Skeletal muscle tissue (tissue), 4 donors: ENCODE results near the gene RALGPS1. TPM values are rescaled to one million over a fixed set of nuclear protein-coding genes. Genes with fewer than 3 reads are reported as not detected.
"Not testable (repeated sequence)": the region's sequence is repeated elsewhere in the genome, so short reads cannot be mapped to it uniquely, and the experiment has no call there.

Source experiments
- H3K27ac ChIP-seq: one replicate; pipeline ENCODE4 v1.7.0; 2013; ENCODE audit warnings: mild to moderate bottlenecking, low read depth, low read length, inconsistent platforms
- H3K27me3 ChIP-seq, 3 donors: one replicate each; pipeline ENCODE4 v1.7.0; 2013; ENCODE audit warnings: low read length in 3 of 3; ENCODE audit not compliant: control insufficient read depth in 3 of 3, insufficient read depth in 3 of 3
- H3K36me3 ChIP-seq, 3 donors: one replicate each; pipeline ENCODE4 v1.7.0; 2013; ENCODE audit warnings: low read length in 3 of 3; ENCODE audit not compliant: control insufficient read depth in 3 of 3, insufficient read depth in 3 of 3
- H3K4me1 ChIP-seq, 3 donors: one replicate each; pipeline ENCODE4 v1.7.0; 2013; ENCODE audit warnings: low read length in 3 of 3, mild to moderate bottlenecking in 3 of 3; ENCODE audit not compliant: control insufficient read depth in 3 of 3, insufficient read depth in 3 of 3
- H3K4me3 ChIP-seq, 3 donors: one replicate each; pipeline ENCODE4 v1.7.0; 2013; ENCODE audit warnings: low read length in 3 of 3
- H3K9ac ChIP-seq, 3 donors: one replicate each; pipeline ENCODE4 v1.7.0; 2013; ENCODE audit warnings: low read length in 3 of 3, mild to moderate bottlenecking in 3 of 3, moderate library complexity in 2 of 3, low read depth in 1 of 3
- H3K9me3 ChIP-seq, 3 donors: one replicate each; pipeline ENCODE4 v1.7.0; 2013; ENCODE audit warnings: low read length in 3 of 3; ENCODE audit not compliant: control insufficient read depth in 3 of 3
- total RNA-seq: library from RNA; depleted of rRNA; stranded (reverse); fragments of >200 nt; gene quantifications from one replicate; pipeline ENCODE4 v1.2.3, GENCODE V29; 2014
- donor health status: Osteomylitis.

Gene RALGPS1
- total RNA-seq, 1 donor from 2014 or later, result 9.4 TPM

- H3K9me3 ChIP-seq, result no peaks in the 10 kb centered on the region
- no peak overlapping the region for H3K27ac ChIP-seq
- H3K4me1 ChIP-seq, result peaks cover 0 to 5% (median 2%) of the 10 kb centered on the region in 3 donors
- no peak overlapping the region for H3K4me3 ChIP-seq
- no peak overlapping the region for H3K9ac ChIP-seq
- peaks cover 0 to 4% (median 0%) of the 10 kb centered on the region in 3 donors for H3K36me3 ChIP-seq
- no peaks in the 10 kb centered on the region for H3K27me3 ChIP-seq
Measured at GRCh38 chr9:127170103-127170502, 255.5 kb downstream of the RALGPS1 start.

DNA sequence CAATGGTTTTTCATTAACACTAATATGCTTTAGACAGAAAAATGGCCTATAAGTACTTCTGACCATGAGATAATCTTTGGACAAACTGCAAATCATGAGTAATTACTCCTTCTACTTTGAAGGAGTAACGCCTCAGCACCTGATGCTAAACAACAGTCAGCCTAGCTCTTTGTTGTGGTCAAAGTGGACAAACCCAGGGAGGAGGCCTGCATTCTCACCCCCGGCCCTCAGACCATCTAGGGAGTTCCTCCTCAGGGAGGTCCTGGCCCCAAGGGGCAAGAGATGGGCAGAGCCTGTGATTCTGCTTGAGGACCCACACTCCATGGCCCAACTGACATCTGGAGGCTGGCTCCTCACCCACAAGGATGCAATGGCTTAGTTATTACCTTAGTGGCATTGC lies 256.1 kb downstream of the RALGPS1 start:
- Histone ChIP-seq H3K27me3 (no peaks in the 10 kb centered on the region), H3K27ac (no peak overlapping the region), H3K4me3 (no peak overlapping the region)

DNA sequence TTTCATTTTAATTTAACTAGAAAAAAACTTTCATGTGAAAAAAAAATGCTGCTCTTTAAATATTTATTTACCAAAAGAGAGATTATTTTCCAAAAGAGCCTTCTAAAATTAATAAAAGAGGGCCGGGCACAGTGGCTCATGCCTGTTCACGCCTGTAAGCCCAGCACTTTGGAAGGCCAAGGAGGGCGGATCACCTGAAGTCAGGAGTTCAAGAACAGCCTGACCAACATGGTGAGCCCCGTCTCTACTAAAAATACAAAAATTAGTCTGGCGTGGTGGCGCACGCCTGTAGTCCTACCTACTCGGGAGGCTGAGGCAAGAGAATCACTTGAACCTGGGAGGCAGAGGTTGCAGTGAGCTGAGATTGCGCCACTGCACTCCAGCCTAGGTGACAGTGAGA lies 256.8 kb downstream of the RALGPS1 start:
- H3K27me3 ChIP-seq, H3K27ac ChIP-seq, H3K4me3 ChIP-seq, H3K9ac ChIP-seq, H3K9me3 ChIP-seq, H3K36me3 ChIP-seq: not testable (repeated sequence)
- peaks cover 0 to 13% (median 6%) of the 10 kb centered on the region in 3 donors for H3K4me1 ChIP-seq

More for the DNA sequence above, 256.1 kb downstream of the RALGPS1 start:
- Histone ChIP-seq H3K36me3 (peaks cover 0 to 4% (median 0%) of the 10 kb centered on the region in 3 donors), H3K4me1 (peaks cover 0 to 6% (median 3%) of the 10 kb centered on the region in 3 donors), H3K9ac (no peak overlapping the region), H3K9me3 (no peaks in the 10 kb centered on the region)

DNA sequence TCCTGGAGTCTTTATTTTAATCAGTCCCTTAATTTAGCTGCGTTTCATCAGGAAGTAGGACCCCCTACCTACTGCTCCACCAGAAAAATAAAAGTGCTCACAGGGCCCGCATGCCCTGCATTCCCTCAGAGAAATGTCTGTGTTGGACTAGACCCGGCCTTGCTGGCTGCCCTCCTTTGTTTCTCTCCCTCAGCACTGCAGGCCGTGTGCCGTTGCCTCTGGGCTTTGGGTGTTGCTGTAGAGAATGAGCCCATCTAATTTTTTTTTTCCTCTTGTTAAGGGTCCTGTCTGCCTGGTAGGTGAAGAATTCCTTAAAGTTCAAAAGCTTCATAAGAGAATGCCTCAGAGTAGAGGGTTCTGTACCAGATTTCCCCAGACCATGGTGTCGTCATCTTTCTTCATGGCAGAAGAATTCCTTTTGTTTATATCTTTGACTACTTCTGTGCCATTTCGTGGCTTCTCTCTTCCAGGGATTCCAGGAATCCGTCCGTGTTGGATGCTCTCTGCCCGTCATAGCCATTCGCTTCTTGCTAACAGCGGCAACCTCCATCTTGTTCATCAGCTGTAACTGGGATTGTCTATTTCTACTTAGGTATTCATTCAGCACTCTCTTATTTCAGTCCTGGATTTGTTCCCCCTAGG lies 257.6 kb downstream of the RALGPS1 start:
- H3K27ac ChIP-seq, result no peak overlapping the region

DNA sequence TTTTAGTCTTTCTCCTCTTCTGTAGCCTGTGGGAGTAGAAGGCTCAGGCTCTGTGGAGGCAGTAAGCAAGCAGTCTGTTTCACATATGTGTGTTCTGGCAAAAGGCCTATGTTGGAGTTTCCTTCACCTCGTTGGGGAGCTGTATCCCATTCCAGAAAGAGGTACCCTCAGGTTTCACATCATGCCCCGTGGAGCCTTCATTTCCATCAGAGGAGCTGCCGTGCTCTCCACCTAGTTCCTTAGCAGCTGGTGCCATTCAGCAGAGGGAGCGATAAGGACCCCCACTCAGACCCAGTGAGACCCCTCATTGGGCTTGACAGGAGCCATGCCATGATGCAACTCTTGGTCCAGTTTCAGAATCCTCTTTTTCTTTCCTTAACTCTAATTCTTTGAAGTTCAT lies 258.5 kb downstream of the RALGPS1 start:
- no peaks in the 10 kb centered on the region for H3K27me3 ChIP-seq
- no peak overlapping the region for H3K27ac ChIP-seq
- peaks cover 0 to 13% (median 5%) of the 10 kb centered on the region in 3 donors for H3K4me1 ChIP-seq
- no peak overlapping the region for H3K9ac ChIP-seq
- H3K36me3 ChIP-seq, result peaks cover 0 to 4% (median 0%) of the 10 kb centered on the region in 3 donors
- no peaks in the 10 kb centered on the region for H3K9me3 ChIP-seq
- no peak overlapping the region for H3K4me3 ChIP-seq

More for the DNA sequence above, 257.6 kb downstream of the RALGPS1 start:
- no peak overlapping the region for H3K4me3 ChIP-seq
- no peaks in the 10 kb centered on the region for H3K9me3 ChIP-seq
- H3K27me3 ChIP-seq, result no peaks in the 10 kb centered on the region
- no peak overlapping the region for H3K9ac ChIP-seq
- H3K4me1 ChIP-seq, result peaks cover 0 to 13% (median 5%) of the 10 kb centered on the region in 3 donors
- peaks cover 0 to 4% (median 0%) of the 10 kb centered on the region in 3 donors for H3K36me3 ChIP-seq

DNA sequence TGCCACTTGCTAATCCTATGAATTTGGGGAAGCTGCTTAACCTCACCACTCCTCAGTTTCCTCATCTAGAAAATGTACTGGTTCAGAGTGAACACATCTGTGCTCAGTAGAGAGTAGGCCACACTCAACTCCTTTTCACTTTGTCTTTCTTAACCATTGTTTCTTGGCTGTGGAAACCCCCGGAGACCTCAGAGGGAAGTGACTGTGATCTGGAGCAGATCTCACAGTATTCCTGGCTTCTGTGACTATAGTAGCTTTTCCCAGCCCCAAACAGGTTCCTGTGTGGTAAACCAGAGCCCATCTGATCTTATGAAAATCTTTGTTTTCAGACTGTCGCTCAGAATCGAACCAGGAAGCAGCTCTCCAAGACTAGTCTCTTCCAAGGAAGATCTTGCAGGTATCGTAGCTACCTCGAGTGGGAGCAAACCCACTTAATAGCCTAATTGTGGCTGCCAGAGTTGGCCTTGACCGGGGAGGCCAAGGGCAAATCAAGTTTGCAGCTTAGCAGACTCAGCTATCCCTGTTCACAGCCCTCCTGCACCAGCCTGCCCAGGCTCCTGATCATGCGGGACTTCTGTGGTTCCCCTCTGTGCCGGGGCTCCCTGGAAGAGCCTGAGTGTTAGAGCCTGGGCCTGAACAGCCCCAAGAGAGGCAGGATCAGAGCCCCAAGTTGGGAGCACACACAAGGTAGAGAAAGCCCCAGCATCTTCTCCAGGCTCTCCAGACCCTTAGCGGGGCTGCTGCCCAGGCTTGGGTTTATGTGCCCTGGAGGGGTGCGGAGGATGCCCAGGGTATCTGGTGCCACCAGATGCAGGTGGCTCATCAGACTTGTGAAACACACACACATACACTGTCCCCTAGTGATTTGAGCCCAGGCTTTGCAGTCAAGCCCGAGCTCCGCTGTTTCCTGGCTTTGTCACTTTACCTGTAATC lies 260.1 kb downstream of the RALGPS1 start:
- no peaks in the 10 kb centered on the region for H3K9me3 ChIP-seq
- no peaks in the 10 kb centered on the region for H3K27me3 ChIP-seq
- H3K36me3 ChIP-seq, result no peaks in the 10 kb centered on the region
- peaks cover 7 to 13% (median 9%) of the 10 kb centered on the region in 3 donors for H3K4me1 ChIP-seq
- no peak overlapping the region for H3K9ac ChIP-seq
- H3K27ac ChIP-seq, result peak overlapping the region; percentile 62
- H3K4me3 ChIP-seq, result no peak overlapping the region

- peak overlapping the region; percentile 62 for H3K27ac ChIP-seq
- H3K36me3 ChIP-seq, result no peaks in the 10 kb centered on the region
- H3K27me3 ChIP-seq, result no peaks in the 10 kb centered on the region
- no peaks in the 10 kb centered on the region for H3K9me3 ChIP-seq
- H3K4me3 ChIP-seq, result no peak overlapping the region
- H3K9ac ChIP-seq, result no peak overlapping the region
- H3K4me1 ChIP-seq, result peaks cover 9 to 13% (median 9%) of the 10 kb centered on the region in 3 donors
Measured at GRCh38 chr9:127175319-127175715, 260.7 kb downstream of the RALGPS1 start.

- Histone ChIP-seq H3K4me3 (no peak overlapping the region), H3K9ac (no peak overlapping the region), H3K27ac (no peak overlapping the region), H3K36me3 (no peaks in the 10 kb centered on the region), H3K4me1 (peaks cover 9 to 13% (median 10%) of the 10 kb centered on the region in 3 donors), H3K27me3 (no peaks in the 10 kb centered on the region), H3K9me3 (no peaks in the 10 kb centered on the region)
Measured at GRCh38 chr9:127175764-127176163, 261.2 kb downstream of the RALGPS1 start.

DNA sequence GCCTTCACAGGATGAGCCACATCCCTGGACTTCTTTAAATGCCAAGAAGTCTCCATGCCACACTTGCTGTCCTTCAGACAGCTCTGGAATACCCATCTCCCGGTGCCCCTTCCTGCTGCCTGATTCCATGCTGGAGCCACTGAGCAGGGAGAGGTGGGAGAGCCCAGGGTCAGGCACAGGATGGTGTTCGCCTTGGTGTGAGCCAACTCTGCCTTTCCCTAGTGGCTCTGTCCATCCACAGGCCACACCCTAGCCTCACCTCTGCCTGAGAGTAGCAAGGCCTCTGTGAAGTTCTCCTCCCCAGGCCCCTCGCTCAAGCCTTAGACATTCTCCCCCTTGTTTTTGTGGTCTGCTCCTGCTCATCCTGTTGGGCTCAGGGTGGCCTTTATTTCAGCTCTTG lies 262.0 kb downstream of the RALGPS1 start:
- Histone ChIP-seq H3K36me3 (no peaks in the 10 kb centered on the region), H3K27ac (no peak overlapping the region)

DNA sequence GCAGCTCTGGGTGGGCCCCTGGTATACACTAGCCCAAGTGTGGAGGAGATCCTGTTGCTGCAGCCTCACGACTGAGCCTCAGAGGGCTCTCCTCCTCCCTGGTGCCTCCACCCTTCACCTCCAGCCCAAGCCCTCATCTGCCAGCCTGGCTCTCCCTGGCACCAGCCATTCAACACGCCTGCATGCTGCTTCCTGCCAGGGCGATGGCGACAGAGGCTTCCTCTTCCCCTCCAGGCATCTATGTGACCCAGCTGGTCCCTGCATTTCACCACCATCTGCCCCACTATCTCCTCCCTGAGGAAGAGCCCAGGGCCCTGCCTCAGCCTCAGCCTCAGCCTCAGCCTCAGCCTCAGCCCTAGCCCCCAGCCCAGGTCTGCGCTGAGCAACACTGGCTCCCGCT lies 262.6 kb downstream of the RALGPS1 start:
- H3K27ac ChIP-seq, result no peak overlapping the region
- no peak overlapping the region for H3K9ac ChIP-seq
- no peak overlapping the region for H3K4me3 ChIP-seq
- H3K4me1 ChIP-seq, result peaks cover 9 to 14% (median 13%) of the 10 kb centered on the region in 3 donors
- no peaks in the 10 kb centered on the region for H3K36me3 ChIP-seq
- H3K9me3 ChIP-seq, result no peaks in the 10 kb centered on the region
- no peaks in the 10 kb centered on the region for H3K27me3 ChIP-seq

More for the DNA sequence above, 262.0 kb downstream of the RALGPS1 start:
- no peak overlapping the region for H3K4me3 ChIP-seq
- no peak overlapping the region for H3K9ac ChIP-seq
- H3K4me1 ChIP-seq, result peaks cover 9 to 14% (median 13%) of the 10 kb centered on the region in 3 donors
- no peaks in the 10 kb centered on the region for H3K9me3 ChIP-seq
- no peaks in the 10 kb centered on the region for H3K27me3 ChIP-seq
